GM11168 (cell line): ENCODE results near the gene BECN2.

Source experiments
- in situ Hi-C: fragments of 300-500 bp; cut with MboI; formaldehyde crosslinking; loops from one replicate; pipeline ENCODE4 v1.12.0; 2022; ENCODE audit warnings: low sequenced_read_pairs; ENCODE audit not compliant: unreplicated experiment

Gene BECN2

GRCh38 chr1:241957692-241958494 is at the start of gene BECN2:
Gene BECN2 (plus strand): TSS chr1:241957767. CDS start chr1:241957767, 0 bp downstream.
- in situ Hi-C loops = no loop called here

DNA sequence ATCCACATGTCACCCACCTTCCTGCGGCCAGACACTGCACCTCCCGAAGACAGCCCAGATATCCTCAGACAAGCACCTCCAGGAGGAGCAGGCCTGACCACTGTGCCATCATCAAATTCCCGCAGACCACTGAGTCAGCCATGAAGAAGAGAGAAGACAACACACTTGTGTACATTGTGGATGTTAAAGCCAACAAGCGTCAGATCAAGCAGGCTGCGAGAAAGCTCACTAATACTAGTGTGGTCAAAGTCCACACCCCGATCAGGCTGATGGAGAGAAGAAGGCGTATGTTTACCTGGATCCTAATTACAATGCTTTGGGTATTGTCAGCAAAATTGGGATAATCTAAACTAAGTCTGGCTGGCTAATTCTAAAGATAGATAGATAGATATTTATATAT is 41.4 kb upstream of the BECN2 start:
- in situ Hi-C loops = no loop called here

DNA sequence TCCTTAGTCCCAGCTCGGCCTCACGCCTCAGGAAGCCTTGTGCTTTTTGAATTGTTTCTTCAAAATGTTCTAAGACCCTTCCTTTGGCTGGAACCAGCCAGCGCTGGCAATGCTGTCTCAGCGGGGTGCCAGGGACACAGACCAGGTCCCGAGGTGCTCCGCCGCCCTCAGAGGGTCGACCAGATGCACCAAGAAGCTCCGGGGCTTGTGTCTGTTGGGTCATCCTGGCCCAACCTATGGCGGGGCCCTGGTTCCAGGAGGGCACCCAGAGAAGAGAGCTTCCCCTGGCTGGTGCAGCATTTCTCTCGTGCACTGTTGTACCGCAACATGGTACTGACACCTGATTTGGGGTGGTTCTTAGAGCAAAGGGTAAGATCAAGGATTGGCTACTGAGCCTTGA is 40.1 kb upstream of the BECN2 start:
- in situ Hi-C loops = no loop called here

- in situ Hi-C loops = no loop called here
Observed at GRCh38 chr1:241918879-241919278, 38.7 kb upstream of the BECN2 start.

- in situ Hi-C loops = no loop called here
Observed at GRCh38 chr1:241924080-241924808, 33.3 kb upstream of the BECN2 start.

GRCh38 chr1:241926141-241926540 is 31.4 kb upstream of the BECN2 start:
- in situ Hi-C loops = no loop called here

DNA sequence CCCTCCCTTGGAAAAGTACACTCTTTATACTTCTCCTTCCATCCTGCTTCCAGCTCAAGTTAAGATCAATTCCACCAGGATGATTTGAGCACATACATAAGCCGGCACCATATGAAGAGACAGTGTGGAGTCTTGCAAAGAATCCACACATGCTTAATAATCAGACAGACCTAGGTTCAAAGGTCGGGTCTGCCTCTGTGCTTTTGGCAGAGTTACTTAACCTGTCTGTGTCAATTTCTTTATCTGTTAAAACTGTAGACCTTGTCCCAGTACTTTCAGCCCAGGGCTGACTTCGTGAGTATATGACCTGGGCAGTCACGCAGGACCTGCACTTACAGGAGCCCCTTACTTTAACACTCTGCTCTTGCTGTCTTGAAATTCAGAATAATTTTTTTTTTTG is 30.2 kb upstream of the BECN2 start:
- in situ Hi-C loops = no loop called here

DNA sequence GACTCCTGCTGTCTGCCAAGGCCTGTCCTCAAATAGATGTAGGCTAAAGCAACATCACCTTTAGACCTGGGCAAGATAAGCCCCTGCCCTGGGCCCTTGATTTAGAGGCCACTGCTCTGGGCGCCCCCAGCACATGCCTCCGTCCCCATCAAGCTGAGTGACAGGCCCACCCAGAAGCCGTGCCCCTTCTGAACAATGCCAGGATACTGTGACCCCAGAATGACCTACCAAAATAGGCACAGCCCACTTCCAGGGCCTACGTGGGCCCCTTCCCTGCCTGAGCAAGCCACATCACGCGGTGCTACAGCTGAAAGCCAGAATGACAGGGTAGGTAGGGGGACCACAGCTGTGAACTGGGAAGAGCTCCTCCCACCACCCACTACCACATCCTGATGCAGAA is 24.7 kb upstream of the BECN2 start:
- in situ Hi-C loops = no loop called here

DNA sequence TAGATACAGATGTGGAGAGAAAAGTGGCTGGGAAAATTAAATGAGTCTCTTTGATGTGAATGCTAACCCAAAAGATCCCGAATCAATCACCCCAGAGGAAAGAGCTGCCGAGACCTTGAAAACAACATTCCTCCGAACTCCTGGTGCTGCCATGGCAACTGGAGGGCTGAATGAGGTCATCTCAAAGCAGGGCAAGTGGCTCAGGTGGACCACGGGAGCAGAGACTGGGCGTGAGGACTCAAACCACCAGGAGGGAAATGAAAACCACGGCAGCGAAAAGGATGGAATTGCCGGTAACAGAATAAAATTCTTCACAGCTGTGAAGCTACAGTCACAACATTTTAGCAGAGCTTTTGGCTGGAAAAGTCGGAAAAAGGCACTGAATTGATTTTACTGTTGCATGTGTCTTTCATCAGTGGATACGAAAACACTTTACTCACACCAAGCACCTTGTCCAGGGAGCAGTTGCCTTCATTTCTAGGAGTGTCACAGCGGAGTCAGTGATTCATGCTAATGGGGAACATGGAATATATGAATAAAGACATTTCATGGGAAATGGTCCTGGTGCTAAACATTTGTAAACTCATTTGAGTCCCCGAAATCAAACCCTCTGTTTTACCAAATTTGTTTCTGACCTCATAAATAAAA is 23.2 kb upstream of the BECN2 start:
- in situ Hi-C loops = no loop called here

DNA sequence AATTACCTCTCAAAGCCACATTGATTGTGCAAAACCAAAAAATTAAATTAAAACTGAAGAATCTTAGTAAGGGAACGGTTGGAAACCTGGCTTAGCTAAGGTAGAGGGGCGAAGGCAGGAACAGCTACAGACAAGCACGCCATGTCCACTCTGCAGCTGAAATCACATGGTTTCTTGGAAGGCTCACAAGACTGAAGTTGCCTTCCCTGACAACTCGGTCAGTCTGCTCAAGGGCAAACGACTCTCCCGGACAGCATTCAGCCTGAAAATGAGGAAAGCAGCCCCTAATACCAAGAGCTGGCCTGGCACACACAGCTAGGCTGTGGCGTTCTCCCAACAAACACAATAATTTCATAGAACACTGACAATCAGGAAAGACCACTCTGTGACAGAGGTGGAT is 22.7 kb upstream of the BECN2 start:
- in situ Hi-C loops = no loop called here

GRCh38 chr1:241939798-241940197 is 17.8 kb upstream of the BECN2 start:
- in situ Hi-C loops = no loop called here

DNA sequence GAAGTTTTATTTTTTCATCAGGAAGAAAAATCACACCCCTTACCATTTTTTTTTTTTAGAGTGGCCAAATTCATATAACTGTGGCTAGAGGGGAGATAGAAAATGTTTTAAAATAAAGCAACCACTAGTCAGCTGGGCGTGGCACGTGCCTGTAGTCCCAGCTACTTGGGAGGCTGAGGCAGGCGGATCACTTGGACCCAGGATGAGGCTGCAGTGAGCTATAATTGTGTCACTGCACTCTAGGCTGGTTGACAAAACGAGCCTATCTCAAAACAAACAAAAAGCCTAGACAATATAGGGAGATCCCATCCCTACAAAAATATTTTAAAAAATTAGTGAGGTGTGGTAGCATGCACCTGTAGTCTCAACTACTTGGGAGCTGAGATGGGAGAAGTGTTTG is 14.8 kb upstream of the BECN2 start:
- in situ Hi-C loops = no loop called here

GRCh38 chr1:241944300-241944699 is 13.3 kb upstream of the BECN2 start:
- in situ Hi-C loops = no loop called here

- in situ Hi-C loops = no loop called here
Observed at GRCh38 chr1:241947354-241947753, 10.2 kb upstream of the BECN2 start.

DNA sequence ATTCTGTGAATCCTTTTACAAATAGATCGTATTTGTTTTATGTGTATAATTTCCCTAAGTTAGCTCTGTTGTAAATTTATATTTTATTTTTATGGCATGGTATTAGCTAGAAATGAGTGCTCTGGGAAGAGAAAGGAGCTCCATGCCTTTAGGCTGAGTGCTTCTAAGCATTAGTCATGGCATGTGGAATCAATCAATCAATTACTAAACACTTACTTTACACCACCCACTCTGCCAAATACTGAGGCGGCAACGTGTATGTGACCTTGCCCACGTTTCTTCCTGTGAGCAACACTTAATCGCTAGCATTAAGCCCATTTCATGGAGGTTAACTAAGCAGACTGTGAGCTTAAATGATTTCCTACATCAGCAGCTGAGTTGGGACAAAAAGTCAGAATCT is 7.2 kb upstream of the BECN2 start:
- in situ Hi-C loops = no loop called here

DNA sequence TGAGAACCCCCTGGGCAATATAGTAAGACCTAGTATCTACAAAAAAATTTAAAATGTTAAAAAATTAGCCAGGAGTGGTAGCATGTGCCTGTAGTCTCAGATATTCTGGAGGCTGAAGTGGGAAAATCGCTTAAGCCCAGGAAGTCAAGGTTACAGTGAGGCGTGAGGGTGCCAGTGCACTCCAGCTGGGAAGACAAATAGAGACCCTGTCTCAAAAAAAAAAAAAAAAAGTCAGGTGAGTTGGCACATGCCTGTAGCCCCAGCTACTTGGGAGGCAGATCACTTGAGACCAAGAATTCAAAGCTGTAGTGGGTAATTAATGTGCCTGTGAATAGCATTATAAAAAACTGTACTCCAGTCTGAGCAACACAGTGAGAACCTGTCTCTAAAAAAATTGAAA is 4.6 kb downstream of the BECN2 start:
- in situ Hi-C loops = no loop called here

GRCh38 chr1:241963722-241964121 is 6.2 kb downstream of the BECN2 start:
- in situ Hi-C loops = no loop called here

DNA sequence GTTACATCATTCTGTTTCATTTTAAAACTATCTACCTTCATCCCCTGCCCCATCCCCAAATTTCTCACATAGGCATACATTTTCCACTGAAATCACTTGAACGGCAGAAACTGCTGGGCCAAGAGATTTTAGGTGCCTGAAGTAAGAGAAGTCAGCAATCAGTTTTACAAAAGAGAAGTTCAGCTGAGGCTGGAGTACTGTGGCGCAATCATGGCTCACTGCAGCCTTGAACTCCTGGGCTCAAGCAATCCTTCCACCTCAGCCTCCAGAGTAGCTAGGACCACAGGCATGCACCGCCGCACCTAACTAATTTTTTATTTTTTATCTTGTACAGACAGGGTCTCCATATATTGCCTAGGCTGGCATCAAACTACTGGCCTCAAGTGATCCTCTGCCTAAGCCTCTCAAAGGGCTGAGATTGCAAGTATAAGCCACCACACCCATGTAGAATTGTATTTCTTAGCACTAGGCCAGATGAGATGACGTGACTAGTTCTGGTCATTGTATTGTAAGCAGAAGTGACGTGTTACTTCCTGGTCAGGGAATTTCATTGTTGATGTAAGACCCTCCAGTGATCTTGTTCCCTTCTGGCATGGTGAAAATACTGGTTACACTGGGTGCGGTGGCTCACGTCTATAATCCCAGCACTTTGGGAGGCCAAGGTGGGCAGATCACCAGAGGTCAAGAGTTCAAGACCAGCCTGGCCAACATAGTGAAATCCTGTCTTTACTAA is 7.1 kb downstream of the BECN2 start:
- in situ Hi-C loops = no loop called here

DNA sequence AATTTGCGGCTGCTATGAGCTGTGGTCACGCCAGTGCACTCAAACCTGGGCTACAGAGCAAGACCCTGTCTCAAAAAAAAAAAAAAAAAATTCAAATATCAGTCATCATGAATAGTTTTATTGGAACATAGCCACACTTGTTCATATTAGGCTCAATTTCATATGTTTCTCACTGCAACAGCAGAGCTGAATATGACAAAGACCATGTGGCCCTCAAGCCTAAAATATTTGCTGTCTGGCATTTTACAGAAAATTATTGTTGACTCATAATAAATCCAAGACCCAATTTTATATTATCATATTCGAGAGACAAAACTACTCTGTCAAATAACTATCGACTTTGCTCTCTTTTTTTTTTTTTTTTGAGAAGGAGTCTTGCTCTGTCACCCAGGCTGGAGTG is 11.0 kb downstream of the BECN2 start:
- in situ Hi-C loops = no loop called here

DNA sequence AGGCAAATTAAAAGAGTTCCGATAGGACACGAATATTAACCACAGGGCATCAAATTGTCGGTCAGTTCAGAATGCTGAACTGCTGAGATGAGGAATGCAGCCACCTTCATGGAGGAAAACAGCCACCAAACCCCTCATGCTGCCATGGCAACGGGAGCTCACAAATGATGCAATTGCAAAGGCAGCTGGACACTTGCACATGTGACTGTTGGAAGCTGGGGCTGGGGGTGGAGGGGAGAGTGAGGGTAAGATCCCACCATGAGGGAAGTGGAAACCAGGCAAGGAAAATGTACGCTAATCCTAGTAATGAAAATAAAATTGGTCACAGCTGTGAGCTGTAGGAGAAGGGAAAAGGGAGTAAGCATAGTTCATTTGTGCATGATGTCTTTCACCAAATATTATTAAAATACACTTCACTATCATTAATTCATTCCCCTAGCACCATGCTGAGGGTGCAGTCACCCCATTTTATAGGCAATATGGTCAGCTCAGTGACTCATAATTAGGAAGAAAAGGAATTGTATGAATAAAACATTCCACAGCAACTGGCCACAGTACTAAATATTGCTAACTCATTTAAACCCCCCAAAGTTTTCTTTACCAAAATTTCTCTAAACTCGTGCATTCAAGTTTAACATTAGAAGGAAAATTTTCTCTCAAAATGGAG is 15.3 kb downstream of the BECN2 start:
- in situ Hi-C loops = no loop called here
